H1 (cell line): ENCODE results near the gene DGAT2. TPM values are rescaled to one million over a fixed set of nuclear protein-coding genes. Genes with fewer than 3 reads are reported as not detected.
A peak's percentile ranks its signal among the peaks of the same experiment; 100 is the strongest.

ENCODE experiments used
- CTCF ChIA-PET: fragments of 300-600 bp; sonication (Branson Sonifier 250); formaldehyde crosslinking; loops from one replicate; lab custom pipeline; 2021; ENCODE audit not compliant: partially characterized antibody; lab: Charles Lee
- POLR2A ChIA-PET: fragments of 300-600 bp; sonication (Branson Sonifier 250); formaldehyde crosslinking; loops from one replicate; lab custom pipeline; 2021; ENCODE audit warnings: inconsistent platforms; ENCODE audit not compliant: partially characterized antibody; lab: Charles Lee
- DNase-seq, 2 experiments: peaks; one replicate each; pipeline versions ENCODE4 v3.0.0 to v3.0.0-alpha.2; 2010 to 2022; ENCODE audit warnings: low spot score in 2 of 2, low read depth in 1 of 2, mixed read lengths in 1 of 2
- FAIRE-seq: peaks from 2 replicates; lab custom pipeline; 2011; peaks lifted over from hg19 to GRCh38; lab: Jason Lieb, UNC
- H2AFZ ChIP-seq: 2 replicates; pipeline ENCODE4 v1.8.1; 2012; ENCODE audit warnings: low read length, inconsistent platforms
- H2AK5ac ChIP-seq: 2 replicates; pipeline ENCODE4 v1.6.1; 2013; ENCODE audit warnings: low read depth, low read length
- H2BK120ac ChIP-seq: replicated peaks from 2 replicates; pipeline ENCODE3; 2013; ENCODE audit warnings: low read depth, low read length, inconsistent platforms
- H2BK12ac ChIP-seq: 2 replicates; pipeline ENCODE4 v1.6.1; 2013; ENCODE audit warnings: low read depth, low read length
- H2BK15ac ChIP-seq: 2 replicates; pipeline ENCODE4 v1.6.1; 2013; ENCODE audit warnings: low read length
- H2BK20ac ChIP-seq: 2 replicates; pipeline ENCODE4 v1.6.1; 2013; ENCODE audit warnings: low read length
- H2BK5ac ChIP-seq: 2 replicates; pipeline ENCODE4 v1.6.1; 2013; ENCODE audit warnings: low read depth, low read length
- H3K14ac ChIP-seq: 2 replicates; pipeline ENCODE4 v1.6.1; 2013; ENCODE audit warnings: inconsistent platforms; ENCODE audit not compliant: insufficient read length
- H3K18ac ChIP-seq: 2 replicates; pipeline ENCODE4 v1.6.1; 2013; ENCODE audit warnings: low read length; ENCODE audit errors: extremely low read depth
- H3K23ac ChIP-seq: 2 replicates; pipeline ENCODE4 v1.6.1; 2013; ENCODE audit warnings: inconsistent platforms; ENCODE audit not compliant: insufficient read length
- H3K23me2 ChIP-seq: 2 replicates; pipeline ENCODE4 v1.6.1; 2013; ENCODE audit warnings: low read depth, low read length
- H3K27ac ChIP-seq: 2 replicates; pipeline ENCODE4 v1.6.1; 2011; ENCODE audit warnings: low read depth, low read length, inconsistent platforms
- H3K27me3 ChIP-seq, 4 experiments: replicated peaks in 1 of 4; 1 replicate in 1 of 4; 2 replicates in 3 of 4; pipeline versions ENCODE4 v1.6.1 to v1.8.1; 2011 to 2013; ENCODE audit warnings: low read length in 3 of 4, mild to moderate bottlenecking in 3 of 4, inconsistent platforms in 2 of 4, mixed read lengths in 2 of 4, moderate library complexity in 1 of 4; ENCODE audit not compliant: control insufficient read depth in 3 of 4, insufficient read depth in 3 of 4; ENCODE audit errors: extremely low read depth in 1 of 4
- H3K36me3 ChIP-seq, 4 experiments: 2 replicates each; pipeline versions ENCODE4 v1.6.1 to v1.8.1; 2011 to 2013; ENCODE audit warnings: mild to moderate bottlenecking in 4 of 4, low read length in 3 of 4, moderate library complexity in 2 of 4, control low read depth in 1 of 4, inconsistent platforms in 1 of 4; ENCODE audit not compliant: insufficient read depth in 4 of 4, control insufficient read depth in 2 of 4
- H3K4ac ChIP-seq: replicated peaks from 2 replicates; pipeline ENCODE3; 2013; ENCODE audit warnings: low read length, low read depth, mixed read lengths, inconsistent platforms; ENCODE audit not compliant: insufficient read length
- H3K4me1 ChIP-seq, 4 experiments: replicated peaks in 1 of 4; 1 replicate in 1 of 4; 2 replicates in 3 of 4; pipeline versions ENCODE4 v1.6.1 to v1.8.1; 2011 to 2013; ENCODE audit warnings: low read length in 3 of 4, inconsistent platforms in 2 of 4, mixed read lengths in 1 of 4; ENCODE audit not compliant: insufficient read depth in 4 of 4, control insufficient read depth in 3 of 4
- H3K4me2 ChIP-seq, 2 experiments: 2 replicates each; pipeline versions ENCODE4 v1.6.1 to v1.8.1; 2011 to 2013; ENCODE audit warnings: low read depth in 2 of 2, low read length in 2 of 2, control low read depth in 1 of 2, inconsistent platforms in 1 of 2, mild to moderate bottlenecking in 1 of 2; ENCODE audit not compliant: insufficient read depth in 1 of 2
- H3K4me3 ChIP-seq, 4 experiments: fragments of 200-600, 300-600 bp in 1 of 4; sonication (generic), shearing (Covaris generic), sonication (Bioruptor Twin) in 1 of 4; 2 replicates each; pipeline versions ENCODE4 v1.5.1 to v1.8.1; 2011 to 2016; ENCODE audit warnings: low read length in 4 of 4, low read depth in 3 of 4, control low read depth in 2 of 4, inconsistent platforms in 2 of 4, mild to moderate bottlenecking in 2 of 4, mixed read lengths in 1 of 4, moderate library complexity in 1 of 4; ENCODE audit not compliant: insufficient read depth in 2 of 4; ENCODE audit errors: extremely low read depth in 1 of 4
- H3K56ac ChIP-seq: replicated peaks from 2 replicates; pipeline ENCODE3; 2013; ENCODE audit warnings: low read depth, mild to moderate bottlenecking, mixed read lengths, low read length, inconsistent platforms; ENCODE audit not compliant: insufficient read length
- H3K79me1 ChIP-seq: 2 replicates; pipeline ENCODE4 v1.6.1; 2013; ENCODE audit warnings: low read depth, low read length, control low read depth
- H3K79me2 ChIP-seq, 2 experiments: 2 replicates each; pipeline versions ENCODE4 v1.6.1 to v1.8.1; 2012 to 2013; ENCODE audit warnings: low read length in 2 of 2, mild to moderate bottlenecking in 2 of 2, inconsistent platforms in 1 of 2; ENCODE audit not compliant: insufficient read depth in 2 of 2, control insufficient read depth in 1 of 2
- H3K9ac ChIP-seq, 4 experiments: replicated peaks in 1 of 4; 1 replicate in 1 of 4; 2 replicates in 3 of 4; pipeline versions ENCODE4 v1.6.1 to v1.8.1; 2011 to 2013; ENCODE audit warnings: low read depth in 3 of 4, low read length in 3 of 4, control low read depth in 2 of 4, mild to moderate bottlenecking in 2 of 4, moderate library complexity in 2 of 4, inconsistent platforms in 1 of 4; ENCODE audit errors: extremely low read depth in 1 of 4
- H3K9me3 ChIP-seq, 2 experiments: 2 replicates each; pipeline versions ENCODE4 v1.6.1 to v1.8.1; 2012 to 2013; ENCODE audit warnings: mild to moderate bottlenecking in 2 of 2, moderate library complexity in 2 of 2, control low read depth in 1 of 2, inconsistent platforms in 1 of 2, low read depth in 1 of 2, low read length in 1 of 2, mixed read lengths in 1 of 2; ENCODE audit not compliant: insufficient read depth in 2 of 2
- H4K20me1 ChIP-seq, 2 experiments: replicated peaks in 1 of 2; 2 replicates each; pipeline versions ENCODE3 to v1.8.1; 2011 to 2013; ENCODE audit warnings: inconsistent platforms in 2 of 2, low read length in 2 of 2, mild to moderate bottlenecking in 1 of 2; ENCODE audit not compliant: insufficient read depth in 2 of 2, control insufficient read depth in 1 of 2
- H4K5ac ChIP-seq: 2 replicates; pipeline ENCODE4 v1.6.1; 2013; ENCODE audit warnings: low read length, low read depth, mixed read lengths, inconsistent platforms; ENCODE audit not compliant: insufficient read length
- H4K8ac ChIP-seq: 2 replicates; pipeline ENCODE4 v1.8.0; 2013; ENCODE audit warnings: mild to moderate bottlenecking, moderate library complexity, low read length, inconsistent platforms; ENCODE audit not compliant: insufficient read depth; ENCODE audit errors: extremely low read depth
- H4K91ac ChIP-seq: replicated peaks from 2 replicates; pipeline ENCODE3; 2013; ENCODE audit warnings: low read length, mixed read lengths, inconsistent platforms; ENCODE audit not compliant: insufficient read length
- EGR1 ChIP-seq: IDR thresholded peaks from 2 replicates; pipeline ENCODE4 v1.6.1; 2011; ENCODE audit warnings: low read depth, low read length, borderline replicate concordance
- POLR2AphosphoS5 ChIP-seq: IDR thresholded peaks from 2 replicates; pipeline ENCODE4 v1.6.1; 2011; ENCODE audit warnings: low read depth, low read length
- SIN3A ChIP-seq, 2 experiments: IDR thresholded peaks in 1 of 2; conservative IDR thresholded peaks in 1 of 2; 2 replicates each; pipeline ENCODE4 v1.6.1; 2011 to 2012; ENCODE audit warnings: low read length in 2 of 2, improper control_type of control experiment in 1 of 2, low read depth in 1 of 2, mild to moderate bottlenecking in 1 of 2
- WGBS, 2 experiments: shearing (Covaris generic) in 1 of 2; methylation state at CpG; one replicate each; pipeline versions ENCODE4 v1.1.6 to v1.1.7; 2013 to 2015; ENCODE audit warnings: low lambda C conversion rate in 2 of 2, mixed read lengths in 2 of 2, inconsistent platforms in 1 of 2, low coverage in 1 of 2, missing lambda C conversion rate in 1 of 2; ENCODE audit not compliant: insufficient replicate concordance in 2 of 2, insufficient coverage in 1 of 2, insufficient read length in 1 of 2; ENCODE audit errors: extremely low coverage in 1 of 2, missing lambda C conversion rate in 1 of 2; 5-methylcytosine and 5-hydroxymethylcytosine counted together
- polyA plus RNA-seq, 7 experiments: library from polyadenylated mRNA; depleted of rRNA in 3 of 7; stranded (reverse) in 5 of 7; unstranded in 2 of 7; fragments of >200 nt in 5 of 7; fragments of 200-250 nt in 2 of 7; gene quantifications; 1 replicate in 5 of 7; 2 replicates in 1 of 7; 4 replicates in 1 of 7; pipeline versions ENCODE4 v1.2.1 to v1.2.3, GENCODE V29; 2011 to 2013; ENCODE audit warnings: missing spikeins in 2 of 7, mixed read lengths in 2 of 7
- total RNA-seq: library from RNA; stranded (reverse); fragmentation: NEBNext Ultra II Directional; extraction: Animal tissue kit (Norgen Biotek cat#: 25700); gene quantifications from 2 replicates; pipeline ENCODE4 v1.2.1, GENCODE V29; 2021

DGAT2 gene
- total and polyA plus RNA-seq, 2 of the 8 experiments (the other 6 are each of a cell fraction or from before 2014, with no cell fraction given) = 3.2 to 5.9 TPM

DNA sequence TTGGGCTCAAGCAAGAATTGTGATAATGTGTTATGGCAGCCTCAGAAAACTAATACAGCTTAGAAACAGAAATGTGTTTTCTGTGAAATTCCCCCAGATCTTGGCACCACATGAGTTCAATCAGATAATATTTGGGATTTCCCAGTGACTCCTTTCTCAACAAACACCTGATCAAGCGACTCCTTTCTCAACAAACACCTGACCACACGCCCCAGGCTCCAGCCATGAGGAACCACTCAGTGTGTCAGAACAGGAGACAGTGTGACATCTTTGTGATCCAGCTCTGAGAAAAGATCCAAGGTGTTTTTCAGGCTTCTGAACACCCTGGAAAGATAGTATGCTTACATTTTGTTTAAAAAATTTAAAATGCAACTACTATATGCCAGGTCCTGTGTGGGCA lies 44.5 kb downstream of the DGAT2 start:
- no peaks in the 10 kb centered on the region for H3K27me3 ChIP-seq
- H2BK120ac ChIP-seq = no peak overlapping the region
- no peak overlapping the region for H3K56ac ChIP-seq
- H3K9me3 ChIP-seq = no peaks in the 10 kb centered on the region
- no peak overlapping the region for H2BK5ac ChIP-seq
- no peak overlapping the region for H3K4ac ChIP-seq
- DNase-seq = no peak
- CTCF ChIA-PET = interaction anchor here (1.2 to 6.3 kb wide), 6 partner anchors 9 to 90 kb away, joined by 3 to 40 read pairs (median 4); no protein-coding TSS in a partner anchor
- no peak overlapping the region for H4K8ac ChIP-seq
- no peak overlapping the region for H3K4me3 ChIP-seq
- H3K14ac ChIP-seq = no peak overlapping the region
- no peaks in the 10 kb centered on the region for H3K79me1 ChIP-seq
- peaks cover 2 to 17% (median 9%) of the 10 kb centered on the region in 4 experiments; a peak in 6 of 7 replicates for H3K4me1 ChIP-seq
- no peak overlapping the region for H3K9ac ChIP-seq
- H3K36me3 ChIP-seq = no peaks in the 10 kb centered on the region
- WGBS, 2 experiments = 85% methylated on average over 2 of the region's 2 CpGs; no CpG with 5 or more reads in 1 of the 2 experiments
- H4K5ac ChIP-seq = no peak overlapping the region
- TF ChIP-seq EGR1 (no peak), POLR2AphosphoS5 (no peak), SIN3A (conservative IDR thresholded peaks at IDR 0.05 in 1 of 2, IDR thresholded peaks at IDR 0.05 in 1 of 2; ENCODE audit: low read depth in 1 of 2, low read length in 2 of 2) (no peak)
- H4K91ac ChIP-seq = no peak overlapping the region
- FAIRE-seq = no peak
- H2BK12ac ChIP-seq = no peak overlapping the region
- no peak overlapping the region for H2BK20ac ChIP-seq
- H3K4me2 ChIP-seq = peak overlapping the region; percentile 22 to 36; a peak in 2 of 4 replicates
- POLR2A ChIA-PET = no interaction called here
- H3K23ac ChIP-seq = no peak overlapping the region
- no peak overlapping the region for H3K27ac ChIP-seq
- no peak overlapping the region for H2AK5ac ChIP-seq
- no peak overlapping the region for H2AFZ ChIP-seq
- no peak overlapping the region for H2BK15ac ChIP-seq
- no peaks in the 10 kb centered on the region for H4K20me1 ChIP-seq
- no peak overlapping the region for H3K18ac ChIP-seq
- peaks cover 0 to 20% of the 10 kb centered on the region in 2 experiments; a peak in 3 of 4 replicates for H3K79me2 ChIP-seq
- peaks cover 16% of the 10 kb centered on the region; the same call in 1 of the 2 replicates for H3K23me2 ChIP-seq
